Karpas-422 (cell line): ENCODE measurements around the gene ARL14. TPM values are rescaled to one million over a fixed set of nuclear protein-coding genes. Genes with fewer than 3 reads are reported as not detected.
"Not testable (repeated sequence)": the region's sequence is repeated elsewhere in the genome, so short reads cannot be mapped to it uniquely, and the experiment has no call there.

Source experiments
- DNase-seq: peaks from one replicate; pipeline ENCODE4 v3.0.0-alpha.2; 2015
- H2AFZ ChIP-seq: fragments of 200-600 bp; sonication (generic); 2 replicates; pipeline ENCODE4 v1.6.1; 2014; ENCODE audit warnings: antibody characterized with exemption, low read length, mixed read lengths
- H3K27ac ChIP-seq: fragments of 200-600 bp; sonication (generic); 2 replicates; pipeline ENCODE4 v1.5.1; 2014; ENCODE audit warnings: mild to moderate bottlenecking, low read length, moderate library complexity
- H3K27me3 ChIP-seq: fragments of 200-600 bp; sonication (generic); 2 replicates; pipeline ENCODE4 v1.6.1; 2014; ENCODE audit warnings: low read length, mixed read lengths
- H3K36me3 ChIP-seq: fragments of 200-600 bp; sonication (generic); 2 replicates; pipeline ENCODE4 v1.6.1; 2014; ENCODE audit warnings: low read length, mixed read lengths; ENCODE audit not compliant: insufficient read depth
- H3K4me1 ChIP-seq: fragments of 200-600 bp; sonication (generic); 2 replicates; pipeline ENCODE4 v1.6.1; 2014; ENCODE audit warnings: mild to moderate bottlenecking, low read length, mixed read lengths
- H3K4me2 ChIP-seq: fragments of 200-600 bp; sonication (generic); 2 replicates; pipeline ENCODE4 v1.6.1; 2014; ENCODE audit warnings: low read length, low read depth, mild to moderate bottlenecking; ENCODE audit not compliant: poor library complexity, severe bottlenecking
- H3K4me3 ChIP-seq: fragments of 200-600 bp; sonication (generic); 2 replicates; pipeline ENCODE4 v1.5.1; 2014; ENCODE audit warnings: mild to moderate bottlenecking, antibody characterized with exemption, low read length, mixed read lengths
- H3K79me2 ChIP-seq: fragments of 200-600 bp; sonication (generic); 2 replicates; pipeline ENCODE4 v1.6.1; 2014; ENCODE audit warnings: mild to moderate bottlenecking, low read length, mixed read lengths
- H3K9ac ChIP-seq: fragments of 200-600 bp; sonication (generic); 2 replicates; pipeline ENCODE4 v1.6.0; 2014; ENCODE audit warnings: low read length
- H3K9me2 ChIP-seq: fragments of 200-600 bp; sonication (generic), shearing (Covaris generic); replicated peaks from 2 replicates; pipeline ENCODE4 v1.6.0; 2014; ENCODE audit warnings: mild to moderate bottlenecking, low read length, moderate library complexity; ENCODE audit not compliant: insufficient read depth
- H3K9me3 ChIP-seq: fragments of 300-700, 200-600 bp; sonication (generic); 2 replicates; pipeline ENCODE4 v1.6.1; 2014; ENCODE audit warnings: low read length, mixed read lengths
- H4K20me1 ChIP-seq: fragments of 200-600 bp; sonication (generic); 2 replicates; pipeline ENCODE4 v1.6.1; 2014; ENCODE audit warnings: mild to moderate bottlenecking, antibody characterized with exemption, low read length, low read depth; ENCODE audit not compliant: insufficient read depth
- small RNA-seq: library from RNA; depleted of rRNA; stranded (forward); fragments of <200 nt; gene quantifications from one replicate; pipeline ENCODE3, GENCODE V24; 2014
- total RNA-seq: library from RNA; depleted of rRNA; stranded (reverse); fragments of >200 nt; shearing (Covaris generic); gene quantifications from 2 replicates; pipeline ENCODE4 v1.2.3, GENCODE V29; 2014; ENCODE audit warnings: low replicate concordance; rRNA removed

The ARL14 gene
- total RNA-seq, 1 experiment from 2014 or later = not detected

GRCh38 chr3:160713144-160713543 lies 36.2 kb downstream of the ARL14 start:
- H3K4me2 ChIP-seq, H3K9ac ChIP-seq, DNase-seq, H3K27me3 ChIP-seq, H3K9me3 ChIP-seq, H2AFZ ChIP-seq, H3K79me2 ChIP-seq, H3K36me3 ChIP-seq, H3K4me3 ChIP-seq, H3K27ac ChIP-seq, H3K4me1 ChIP-seq, H3K9me2 ChIP-seq, H4K20me1 ChIP-seq: not testable (repeated sequence)

GRCh38 chr3:160719710-160720109 lies 42.8 kb downstream of the ARL14 start:
- no peaks in the 10 kb centered on the region for H3K79me2 ChIP-seq
- no peak overlapping the region for H3K4me2 ChIP-seq
- H3K4me3 ChIP-seq = no peak overlapping the region
- H3K27ac ChIP-seq = no peak overlapping the region
- no peak for DNase-seq
- H3K9me2 ChIP-seq = no peaks in the 10 kb centered on the region
- no peak overlapping the region for H3K9ac ChIP-seq
- no peak overlapping the region for H2AFZ ChIP-seq
- no peaks in the 10 kb centered on the region for H3K9me3 ChIP-seq
- H4K20me1 ChIP-seq = no peaks in the 10 kb centered on the region
- H3K36me3 ChIP-seq = no peaks in the 10 kb centered on the region
- no peaks in the 10 kb centered on the region for H3K27me3 ChIP-seq
- no peaks in the 10 kb centered on the region for H3K4me1 ChIP-seq

- H3K4me2 ChIP-seq = no peak overlapping the region
- H3K9ac ChIP-seq = no peak overlapping the region
- H3K4me1 ChIP-seq = no peaks in the 10 kb centered on the region
- no peaks in the 10 kb centered on the region for H3K9me3 ChIP-seq
- H3K36me3 ChIP-seq = no peaks in the 10 kb centered on the region
- H3K27me3 ChIP-seq = no peaks in the 10 kb centered on the region
- peak; percentile 43 for DNase-seq
- no peak overlapping the region for H3K4me3 ChIP-seq
- no peak overlapping the region for H3K27ac ChIP-seq
- no peaks in the 10 kb centered on the region for H3K9me2 ChIP-seq
- H4K20me1 ChIP-seq = no peaks in the 10 kb centered on the region
- H3K79me2 ChIP-seq = no peaks in the 10 kb centered on the region
- H2AFZ ChIP-seq = no peak overlapping the region
Measured at GRCh38 chr3:160720123-160720746, 43.3 kb downstream of the ARL14 start.

- H3K4me1 ChIP-seq = no peaks in the 10 kb centered on the region
- H3K4me3 ChIP-seq = no peak overlapping the region
- H3K9ac ChIP-seq = no peak overlapping the region
- no peaks in the 10 kb centered on the region for H3K9me3 ChIP-seq
- no peak overlapping the region for H2AFZ ChIP-seq
- no peak for DNase-seq
- no peak overlapping the region for H3K4me2 ChIP-seq
- no peaks in the 10 kb centered on the region for H3K9me2 ChIP-seq
- H3K27ac ChIP-seq = no peak overlapping the region
- H4K20me1 ChIP-seq = no peaks in the 10 kb centered on the region
- H3K27me3 ChIP-seq = no peaks in the 10 kb centered on the region
- no peaks in the 10 kb centered on the region for H3K36me3 ChIP-seq
- no peaks in the 10 kb centered on the region for H3K79me2 ChIP-seq
Measured at GRCh38 chr3:160722331-160722730, 45.4 kb downstream of the ARL14 start.

- no peak overlapping the region for H3K9ac ChIP-seq
- no peaks in the 10 kb centered on the region for H3K4me1 ChIP-seq
- H3K79me2 ChIP-seq = no peaks in the 10 kb centered on the region
- no peak for DNase-seq
- H2AFZ ChIP-seq = no peak overlapping the region
- no peak overlapping the region for H3K4me3 ChIP-seq
- H3K36me3 ChIP-seq = no peaks in the 10 kb centered on the region
- H3K9me3 ChIP-seq = no peaks in the 10 kb centered on the region
- no peak overlapping the region for H3K4me2 ChIP-seq
- H4K20me1 ChIP-seq = no peaks in the 10 kb centered on the region
- no peak overlapping the region for H3K27ac ChIP-seq
- H3K27me3 ChIP-seq = no peaks in the 10 kb centered on the region
- no peaks in the 10 kb centered on the region for H3K9me2 ChIP-seq
Measured at GRCh38 chr3:160725338-160725737, 48.4 kb downstream of the ARL14 start.

Small RNA genes lying within 50 kb of the gene (small RNA-seq; reads per million reads assigned to genes)
- gene RF00139 = not detected

Other genes with a start within 250 kb of the ARL14 start
- 7.0 and 39.3 TPM in 2 replicates for gene TRIM59, start 227.4 kb upstream of the ARL14 start, total RNA-seq
- 21.1 and 40.8 TPM in 2 replicates for gene KPNA4, start 111.6 kb upstream of the ARL14 start, total RNA-seq
- gene PPM1L, start 79.1 kb downstream of the ARL14 start, total RNA-seq = 1.8 and 3.4 TPM in 2 replicates